Stimulated activated CD4-positive, alpha-beta T cell treated with anti-CD3 and anti-CD28 coated beads, Interleukin-12 subunit alpha, Interleukin-12 subunit beta, amount 100 ng/mL, for 24 hours (primary cell): ENCODE measurements around the gene CEBPA.
"Not testable (repeated sequence)": the region's sequence is repeated elsewhere in the genome, so short reads cannot be mapped to it uniquely, and the experiment has no call there.

Experiments used
- DNase-seq, 2 experiments: peaks; one replicate each; pipeline ENCODE4 v3.0.0-alpha.2; 2020; ENCODE audit warnings: low read depth in 2 of 2

The CEBPA gene

GRCh38 chr19:33324628-33325027 is 22.3 kb upstream of the CEBPA start:
- no peak for DNase-seq

- DNase-seq = no peak
These were observed 20.9 kb upstream of the CEBPA start for GRCh38 chr19:33323093-33323820.

- DNase-seq = no peak
These were observed 18.3 kb upstream of the CEBPA start for GRCh38 chr19:33320636-33321035.

- DNase-seq = not testable (repeated sequence)
These were observed 15.7 kb upstream of the CEBPA start for GRCh38 chr19:33317991-33318390.

- no peak for DNase-seq
These were observed 15.2 kb upstream of the CEBPA start for GRCh38 chr19:33317517-33317916.

GRCh38 chr19:33316541-33317264 is 14.4 kb upstream of the CEBPA start:
- DNase-seq = no peak

GRCh38 chr19:33312808-33313207 is 10.5 kb upstream of the CEBPA start:
- DNase-seq = not testable (repeated sequence)

- DNase-seq = no peak
These were observed 9.7 kb upstream of the CEBPA start for GRCh38 chr19:33312065-33312464.

GRCh38 chr19:33311326-33311682 is 9.0 kb upstream of the CEBPA start:
- DNase-seq = no peak

- no peak for DNase-seq
These were observed 8.4 kb upstream of the CEBPA start for GRCh38 chr19:33310606-33311325.

GRCh38 chr19:33309826-33310225 is 7.5 kb upstream of the CEBPA start:
- no peak for DNase-seq

GRCh38 chr19:33306853-33307792 is 4.8 kb upstream of the CEBPA start:
- no peak for DNase-seq

GRCh38 chr19:33306191-33306590 is 3.9 kb upstream of the CEBPA start:
- no peak for DNase-seq

- DNase-seq = no peak
These were observed 2.7 kb upstream of the CEBPA start for GRCh38 chr19:33304760-33305647.

- no peak for DNase-seq
These were observed 2.0 kb upstream of the CEBPA start for GRCh38 chr19:33304371-33304759.

GRCh38 chr19:33303791-33304345 is 1.5 kb upstream of the CEBPA start:
- no peak for DNase-seq

- no peak for DNase-seq
These were observed 848 bp upstream of the CEBPA start for GRCh38 chr19:33302974-33303790.

- DNase-seq = no peak
These were observed 497 bp downstream of the CEBPA start for GRCh38 chr19:33301900-33302174.

GRCh38 chr19:33301144-33301899 is 1.0 kb downstream of the CEBPA start:
- no peak for DNase-seq
